ENCODE data around the gene LRRC38. TPM values are rescaled to one million over a fixed set of nuclear protein-coding genes. Genes with fewer than 3 reads are reported as not detected.

LRRC38 gene
- total RNA-seq, 1 experiment from 2014 or later: not detected

DNA sequence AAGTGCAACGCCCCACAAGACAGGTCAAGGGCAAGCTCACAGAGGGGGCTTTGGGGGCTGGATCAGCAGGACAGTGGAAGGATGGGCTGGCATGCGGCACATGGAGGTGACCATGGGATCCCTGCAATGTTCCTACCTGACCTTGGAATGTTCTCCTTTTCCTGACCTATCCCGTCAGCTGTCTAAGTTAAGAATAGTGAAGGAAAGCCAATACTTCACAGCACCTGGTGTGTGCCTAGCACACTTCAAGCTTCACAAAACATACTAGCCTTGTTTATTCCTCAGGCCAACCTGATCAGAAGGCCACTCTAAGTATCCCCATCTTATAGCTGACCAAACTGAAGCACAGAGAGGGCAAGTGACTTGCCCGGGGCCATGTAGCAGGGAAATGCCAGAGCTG lies 31.2 kb downstream of the LRRC38 start:
- ChIA-PET RAD21 (ENCODE audit: low non-redundant PET in 1 of 2, low total read pairs in 2 of 2, uncharacterized antibody in 2 of 2, unreplicated experiment in 2 of 2) (no interaction called here), CTCF (no interaction called here), POLR2A (no interaction called here)
- ATAC-seq: no peak
- no peaks in the 10 kb centered on the region for H3K9me3 ChIP-seq (ENCODE audit: control insufficient read depth in 1 of 2, insufficient read depth in 1 of 2, low read depth in 1 of 2, low read length in 2 of 2)
- no peak overlapping the region for H3K4me3 ChIP-seq (replicated peaks in 1 of 2; ENCODE audit: low read depth in 1 of 2, low read length in 2 of 2)
- no peak overlapping the region for H2AFZ ChIP-seq (ENCODE audit: low read depth, low read length, poor library complexity, severe bottlenecking)
- no peak overlapping the region for H3K9ac ChIP-seq (ENCODE audit: low read length)
- H3K27me3 ChIP-seq (ENCODE audit: insufficient read depth, low read length): no peaks in the 10 kb centered on the region
- intact Hi-C loops (cut with micrococcal nuclease): no loop called here
- H3K36me3 ChIP-seq (ENCODE audit: control insufficient read depth in 1 of 2, insufficient read depth in 2 of 2, low read length in 2 of 2): no peaks in the 10 kb centered on the region
- no peak overlapping the region for H3K27ac ChIP-seq (ENCODE audit: low read depth, low read length)
- TF ChIP-seq, protein P1, sequence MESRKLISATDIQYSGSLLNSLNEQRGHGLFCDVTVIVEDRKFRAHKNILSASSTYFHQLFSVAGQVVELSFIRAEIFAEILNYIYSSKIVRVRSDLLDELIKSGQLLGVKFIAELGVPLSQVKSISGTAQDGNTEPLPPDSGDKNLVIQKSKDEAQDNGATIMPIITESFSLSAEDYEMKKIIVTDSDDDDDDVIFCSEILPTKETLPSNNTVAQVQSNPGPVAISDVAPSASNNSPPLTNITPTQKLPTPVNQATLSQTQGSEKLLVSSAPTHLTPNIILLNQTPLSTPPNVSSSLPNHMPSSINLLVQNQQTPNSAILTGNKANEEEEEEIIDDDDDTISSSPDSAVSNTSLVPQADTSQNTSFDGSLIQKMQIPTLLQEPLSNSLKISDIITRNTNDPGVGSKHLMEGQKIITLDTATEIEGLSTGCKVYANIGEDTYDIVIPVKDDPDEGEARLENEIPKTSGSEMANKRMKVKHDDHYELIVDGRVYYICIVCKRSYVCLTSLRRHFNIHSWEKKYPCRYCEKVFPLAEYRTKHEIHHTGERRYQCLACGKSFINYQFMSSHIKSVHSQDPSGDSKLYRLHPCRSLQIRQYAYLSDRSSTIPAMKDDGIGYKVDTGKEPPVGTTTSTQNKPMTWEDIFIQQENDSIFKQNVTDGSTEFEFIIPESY (IDR thresholded peaks at IDR 0.05; ENCODE audit: extremely low read depth, insufficient replicate concordance, low read length): no peak
- no peak for TF ChIP-seq SP1 (IDR thresholded peaks at IDR 0.05; ENCODE audit: low read depth)
- no peak for TF ChIP-seq TCF7L2 (IDR thresholded peaks at IDR 0.05; ENCODE audit: borderline replicate concordance, extremely low read depth, insufficient read depth, insufficient read length)
- no peak for TF ChIP-seq CEBPB (IDR thresholded peaks at IDR 0.05; ENCODE audit: low read depth)
- TF ChIP-seq FOSL1 (IDR thresholded peaks at IDR 0.05; ENCODE audit: low read depth): no peak
- TF ChIP-seq EZH2 (IDR thresholded peaks at IDR 0.05): no peak
- TF ChIP-seq, protein P2, sequence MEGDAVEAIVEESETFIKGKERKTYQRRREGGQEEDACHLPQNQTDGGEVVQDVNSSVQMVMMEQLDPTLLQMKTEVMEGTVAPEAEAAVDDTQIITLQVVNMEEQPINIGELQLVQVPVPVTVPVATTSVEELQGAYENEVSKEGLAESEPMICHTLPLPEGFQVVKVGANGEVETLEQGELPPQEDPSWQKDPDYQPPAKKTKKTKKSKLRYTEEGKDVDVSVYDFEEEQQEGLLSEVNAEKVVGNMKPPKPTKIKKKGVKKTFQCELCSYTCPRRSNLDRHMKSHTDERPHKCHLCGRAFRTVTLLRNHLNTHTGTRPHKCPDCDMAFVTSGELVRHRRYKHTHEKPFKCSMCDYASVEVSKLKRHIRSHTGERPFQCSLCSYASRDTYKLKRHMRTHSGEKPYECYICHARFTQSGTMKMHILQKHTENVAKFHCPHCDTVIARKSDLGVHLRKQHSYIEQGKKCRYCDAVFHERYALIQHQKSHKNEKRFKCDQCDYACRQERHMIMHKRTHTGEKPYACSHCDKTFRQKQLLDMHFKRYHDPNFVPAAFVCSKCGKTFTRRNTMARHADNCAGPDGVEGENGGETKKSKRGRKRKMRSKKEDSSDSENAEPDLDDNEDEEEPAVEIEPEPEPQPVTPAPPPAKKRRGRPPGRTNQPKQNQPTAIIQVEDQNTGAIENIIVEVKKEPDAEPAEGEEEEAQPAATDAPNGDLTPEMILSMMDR (IDR thresholded peaks at IDR 0.05 in 2 of 3, conservative IDR thresholded peaks at IDR 0.05 in 1 of 3; ENCODE audit: borderline replicate concordance in 1 of 3, insufficient read depth in 1 of 3, low read depth in 2 of 3, low read length in 2 of 3): no peak
- no peak for TF ChIP-seq POLR2A (IDR thresholded peaks at IDR 0.05; ENCODE audit: borderline replicate concordance, extremely low read depth, insufficient read depth, insufficient read length)
- no peak for TF ChIP-seq ELF1 (IDR thresholded peaks at IDR 0.05; ENCODE audit: borderline replicate concordance, low read depth)
- no peak for TF ChIP-seq YY1 (IDR thresholded peaks at IDR 0.05; ENCODE audit: extremely low read depth, insufficient replicate concordance, low read depth, low read length)
- no peak for TF ChIP-seq SRF (IDR thresholded peaks at IDR 0.05; ENCODE audit: low read depth)
- no peak for TF ChIP-seq CBX3 (IDR thresholded peaks at IDR 0.05; ENCODE audit: low read depth)
- TF ChIP-seq POLR2AphosphoS5 (IDR thresholded peaks at IDR 0.05; ENCODE audit: low read depth, low read length): no peak
- TF ChIP-seq, protein P3, sequence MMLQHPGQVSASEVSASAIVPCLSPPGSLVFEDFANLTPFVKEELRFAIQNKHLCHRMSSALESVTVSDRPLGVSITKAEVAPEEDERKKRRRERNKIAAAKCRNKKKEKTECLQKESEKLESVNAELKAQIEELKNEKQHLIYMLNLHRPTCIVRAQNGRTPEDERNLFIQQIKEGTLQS (IDR thresholded peaks at IDR 0.05): no peak
- TF ChIP-seq ZFX (IDR thresholded peaks at IDR 0.05): no peak
- TF ChIP-seq, protein P4, sequence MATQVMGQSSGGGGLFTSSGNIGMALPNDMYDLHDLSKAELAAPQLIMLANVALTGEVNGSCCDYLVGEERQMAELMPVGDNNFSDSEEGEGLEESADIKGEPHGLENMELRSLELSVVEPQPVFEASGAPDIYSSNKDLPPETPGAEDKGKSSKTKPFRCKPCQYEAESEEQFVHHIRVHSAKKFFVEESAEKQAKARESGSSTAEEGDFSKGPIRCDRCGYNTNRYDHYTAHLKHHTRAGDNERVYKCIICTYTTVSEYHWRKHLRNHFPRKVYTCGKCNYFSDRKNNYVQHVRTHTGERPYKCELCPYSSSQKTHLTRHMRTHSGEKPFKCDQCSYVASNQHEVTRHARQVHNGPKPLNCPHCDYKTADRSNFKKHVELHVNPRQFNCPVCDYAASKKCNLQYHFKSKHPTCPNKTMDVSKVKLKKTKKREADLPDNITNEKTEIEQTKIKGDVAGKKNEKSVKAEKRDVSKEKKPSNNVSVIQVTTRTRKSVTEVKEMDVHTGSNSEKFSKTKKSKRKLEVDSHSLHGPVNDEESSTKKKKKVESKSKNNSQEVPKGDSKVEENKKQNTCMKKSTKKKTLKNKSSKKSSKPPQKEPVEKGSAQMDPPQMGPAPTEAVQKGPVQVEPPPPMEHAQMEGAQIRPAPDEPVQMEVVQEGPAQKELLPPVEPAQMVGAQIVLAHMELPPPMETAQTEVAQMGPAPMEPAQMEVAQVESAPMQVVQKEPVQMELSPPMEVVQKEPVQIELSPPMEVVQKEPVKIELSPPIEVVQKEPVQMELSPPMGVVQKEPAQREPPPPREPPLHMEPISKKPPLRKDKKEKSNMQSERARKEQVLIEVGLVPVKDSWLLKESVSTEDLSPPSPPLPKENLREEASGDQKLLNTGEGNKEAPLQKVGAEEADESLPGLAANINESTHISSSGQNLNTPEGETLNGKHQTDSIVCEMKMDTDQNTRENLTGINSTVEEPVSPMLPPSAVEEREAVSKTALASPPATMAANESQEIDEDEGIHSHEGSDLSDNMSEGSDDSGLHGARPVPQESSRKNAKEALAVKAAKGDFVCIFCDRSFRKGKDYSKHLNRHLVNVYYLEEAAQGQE (IDR thresholded peaks at IDR 0.05; ENCODE audit: low read depth): no peak
- TF ChIP-seq, protein P5, sequence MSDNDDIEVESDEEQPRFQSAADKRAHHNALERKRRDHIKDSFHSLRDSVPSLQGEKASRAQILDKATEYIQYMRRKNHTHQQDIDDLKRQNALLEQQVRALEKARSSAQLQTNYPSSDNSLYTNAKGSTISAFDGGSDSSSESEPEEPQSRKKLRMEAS (IDR thresholded peaks at IDR 0.05): no peak
- no peak overlapping the region for H3K4me2 ChIP-seq (ENCODE audit: low read length)
- no peaks in the 10 kb centered on the region for H3K4me1 ChIP-seq (ENCODE audit: control insufficient read depth in 1 of 2, insufficient read depth in 2 of 2, low read length in 2 of 2)
- no peaks in the 10 kb centered on the region for H3K79me2 ChIP-seq (ENCODE audit: insufficient read depth, low read length)
- H4K20me1 ChIP-seq (ENCODE audit: insufficient read depth): no peaks in the 10 kb centered on the region
- no peak for DNase-seq (ENCODE audit: low read depth, low spot score)
- no TSS peak for BruUV-seq (replicated peaks)
- no peaks in the 10 kb centered on the region for H3K9me2 ChIP-seq (ENCODE audit: insufficient read depth)
